Uterus (tissue), 2 donors: ENCODE results near the gene SAMD4A.

Experiments used
- POLR2A ChIP-seq, 2 donors: fragments of 450-650 bp; IDR thresholded peaks; one replicate each; pipeline ENCODE4 v1.6.1; 2016; ENCODE audit warnings: antibody characterized with exemption in 2 of 2, mild to moderate bottlenecking in 1 of 2, moderate library complexity in 1 of 2
- TF ChIP-seq, protein P1 (sequence below), 4 experiments: fragments of 200-600 bp in 2 of 4; fragments of 450-650 bp in 2 of 4; sonication (generic) in 2 of 4; IDR thresholded peaks; one replicate each; pipeline ENCODE4 v1.5.1; 2016 to 2019; ENCODE audit warnings: antibody characterized with exemption in 4 of 4, mild to moderate bottlenecking in 2 of 4, moderate library complexity in 1 of 4

DNA sequence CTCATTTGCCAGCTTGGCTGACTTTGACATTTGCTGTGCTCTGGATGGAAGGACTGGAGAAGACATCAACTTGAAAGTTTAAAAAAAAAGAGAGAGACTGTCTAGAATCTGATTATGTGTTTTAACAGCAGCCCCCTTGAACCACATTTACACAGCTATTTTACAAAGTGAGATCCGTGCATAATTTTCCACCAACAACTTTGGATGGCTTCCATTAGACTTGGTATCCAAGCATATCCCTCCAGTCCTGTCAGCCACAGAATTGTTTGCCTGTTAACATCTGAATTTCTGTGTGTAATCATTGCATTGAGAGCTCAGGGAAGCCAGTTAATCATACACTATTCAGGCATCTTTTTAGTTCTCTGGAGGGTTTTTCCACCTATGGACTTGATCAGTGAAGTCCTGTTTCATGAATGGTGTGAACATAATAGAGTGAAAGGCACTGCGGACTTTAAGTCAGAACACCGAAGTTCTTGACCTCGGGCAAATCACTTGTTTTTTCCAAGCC lies 93.7 kb downstream of the SAMD4A start:
- TF ChIP-seq, protein P1, sequence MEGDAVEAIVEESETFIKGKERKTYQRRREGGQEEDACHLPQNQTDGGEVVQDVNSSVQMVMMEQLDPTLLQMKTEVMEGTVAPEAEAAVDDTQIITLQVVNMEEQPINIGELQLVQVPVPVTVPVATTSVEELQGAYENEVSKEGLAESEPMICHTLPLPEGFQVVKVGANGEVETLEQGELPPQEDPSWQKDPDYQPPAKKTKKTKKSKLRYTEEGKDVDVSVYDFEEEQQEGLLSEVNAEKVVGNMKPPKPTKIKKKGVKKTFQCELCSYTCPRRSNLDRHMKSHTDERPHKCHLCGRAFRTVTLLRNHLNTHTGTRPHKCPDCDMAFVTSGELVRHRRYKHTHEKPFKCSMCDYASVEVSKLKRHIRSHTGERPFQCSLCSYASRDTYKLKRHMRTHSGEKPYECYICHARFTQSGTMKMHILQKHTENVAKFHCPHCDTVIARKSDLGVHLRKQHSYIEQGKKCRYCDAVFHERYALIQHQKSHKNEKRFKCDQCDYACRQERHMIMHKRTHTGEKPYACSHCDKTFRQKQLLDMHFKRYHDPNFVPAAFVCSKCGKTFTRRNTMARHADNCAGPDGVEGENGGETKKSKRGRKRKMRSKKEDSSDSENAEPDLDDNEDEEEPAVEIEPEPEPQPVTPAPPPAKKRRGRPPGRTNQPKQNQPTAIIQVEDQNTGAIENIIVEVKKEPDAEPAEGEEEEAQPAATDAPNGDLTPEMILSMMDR (IDR thresholded peaks at IDR 0.05) = no peak
- no peak for TF ChIP-seq POLR2A (IDR thresholded peaks at IDR 0.05)
